ENCODE data around the gene USH2A.
"Not testable (repeated sequence)": the region's sequence is repeated elsewhere in the genome, so short reads cannot be mapped to it uniquely, and the experiment has no call there.

Gene USH2A

DNA sequence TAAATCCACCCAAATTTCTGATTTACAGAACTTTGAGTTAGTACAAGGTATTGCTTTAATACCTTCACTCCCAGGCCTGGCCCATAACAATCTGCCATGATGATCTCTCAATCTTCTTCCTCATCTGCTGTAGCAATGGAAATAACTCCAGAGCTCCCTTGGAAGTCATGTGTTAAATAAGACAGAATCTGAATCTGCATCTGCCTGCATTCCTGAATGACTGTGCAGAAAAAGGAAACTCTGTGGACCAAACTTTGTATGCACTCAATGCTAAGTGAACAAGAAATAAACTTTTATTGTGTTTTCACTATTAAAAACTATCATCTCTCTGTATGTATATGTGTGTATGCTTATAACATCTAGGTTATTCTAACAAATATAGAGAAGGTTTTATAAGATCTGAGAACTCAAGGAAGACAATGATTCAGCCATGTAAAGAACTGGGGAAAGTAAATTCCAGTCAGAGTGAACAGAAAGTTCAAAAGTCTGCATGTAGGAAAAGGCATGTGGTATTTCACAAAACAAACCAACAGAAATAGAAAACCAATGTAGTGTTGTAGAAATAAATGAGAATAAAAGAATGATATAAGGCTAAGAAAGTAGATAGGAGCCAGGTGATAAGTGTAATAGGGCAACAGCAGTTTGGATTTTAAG is 390.2 kb downstream of the USH2A start:
- no peak for DNase-seq

- no peak for DNase-seq
Measured at GRCh38 chr1:216032284-216032683, 391.0 kb downstream of the USH2A start.

GRCh38 chr1:216028631-216029030 is 394.6 kb downstream of the USH2A start:
- no peak for DNase-seq

DNA sequence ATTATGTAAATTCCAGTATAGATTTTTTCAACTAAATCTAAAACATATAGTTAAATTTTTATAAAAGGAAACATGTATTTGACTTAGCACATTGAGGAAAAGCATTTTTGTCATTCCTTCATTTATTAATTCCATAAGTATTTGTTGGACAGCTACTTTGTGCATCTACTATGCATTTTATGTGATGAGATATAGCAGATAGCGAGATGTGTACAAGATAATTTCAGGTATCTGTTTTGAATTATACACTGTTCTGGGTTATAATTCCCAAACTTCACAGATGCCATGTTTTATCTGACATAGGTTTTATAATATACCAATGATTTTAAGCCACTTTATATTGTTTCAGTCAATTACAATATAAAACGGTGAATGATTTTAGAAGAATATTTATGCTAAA is 398.7 kb downstream of the USH2A start:
- DNase-seq: no peak

DNA sequence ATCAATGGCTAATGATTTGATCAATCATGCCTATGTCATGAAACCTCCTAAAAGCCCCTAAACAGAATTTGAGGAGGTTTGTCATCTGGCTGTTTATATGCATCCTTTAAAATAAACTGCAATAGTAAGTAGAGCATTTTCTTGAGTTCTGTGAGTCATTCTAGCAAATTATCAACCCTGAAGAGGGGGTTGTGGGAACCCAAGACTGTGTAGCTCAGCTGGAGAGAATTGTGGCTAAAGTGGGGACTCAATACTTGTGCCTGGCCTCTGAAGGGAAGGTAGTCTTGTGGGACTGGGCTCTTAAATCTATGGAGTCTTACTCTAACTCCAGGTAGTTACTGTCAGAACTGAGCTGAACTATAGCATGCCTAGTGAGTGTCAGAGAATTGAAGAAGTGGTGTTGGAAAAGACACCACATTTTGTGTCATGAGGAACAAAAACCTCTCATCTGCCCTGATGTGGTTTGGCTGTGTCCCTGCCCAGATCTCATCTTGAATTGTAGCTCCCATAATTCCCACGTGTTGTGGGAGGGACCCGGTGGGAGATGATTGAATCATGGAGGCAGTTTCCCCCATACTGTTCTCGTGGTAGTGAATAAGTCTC is 402.4 kb downstream of the USH2A start:
- DNase-seq: no peak

- DNase-seq: no peak
Measured at GRCh38 chr1:216015116-216015515, 408.1 kb downstream of the USH2A start.

DNA sequence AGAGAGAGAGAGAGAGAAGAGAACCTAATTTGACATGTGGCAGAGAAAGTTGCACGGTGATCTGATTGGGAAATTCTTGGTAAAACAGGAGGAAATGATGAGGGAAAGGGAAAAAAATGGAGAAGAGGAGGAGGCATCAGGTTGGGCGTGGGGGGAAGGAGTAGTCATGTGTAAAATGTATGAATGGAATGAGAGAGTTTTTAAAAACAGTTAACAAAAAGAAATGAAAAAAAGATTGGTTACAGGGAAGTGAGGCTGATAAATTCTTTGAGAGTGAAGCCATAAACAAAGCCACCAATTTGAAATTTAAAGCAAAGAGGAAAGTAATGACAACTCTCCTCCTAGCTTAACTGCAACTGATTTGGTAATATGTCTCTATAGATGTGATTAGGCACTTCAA is 409.2 kb downstream of the USH2A start:
- no peak for DNase-seq

- DNase-seq: not testable (repeated sequence)
Measured at GRCh38 chr1:216009456-216009855, 413.8 kb downstream of the USH2A start.

- DNase-seq: no peak
Measured at GRCh38 chr1:216005916-216006315, 417.3 kb downstream of the USH2A start.

- DNase-seq: peak; percentile 22
Measured at GRCh38 chr1:215992620-215993019, 430.6 kb downstream of the USH2A start.

GRCh38 chr1:215987092-215987875 is 436.0 kb downstream of the USH2A start:
- DNase-seq: no peak

GRCh38 chr1:215986401-215986800 is 436.8 kb downstream of the USH2A start:
- no peak for DNase-seq

- no peak for DNase-seq
Measured at GRCh38 chr1:215983680-215984079, 439.6 kb downstream of the USH2A start.

DNA sequence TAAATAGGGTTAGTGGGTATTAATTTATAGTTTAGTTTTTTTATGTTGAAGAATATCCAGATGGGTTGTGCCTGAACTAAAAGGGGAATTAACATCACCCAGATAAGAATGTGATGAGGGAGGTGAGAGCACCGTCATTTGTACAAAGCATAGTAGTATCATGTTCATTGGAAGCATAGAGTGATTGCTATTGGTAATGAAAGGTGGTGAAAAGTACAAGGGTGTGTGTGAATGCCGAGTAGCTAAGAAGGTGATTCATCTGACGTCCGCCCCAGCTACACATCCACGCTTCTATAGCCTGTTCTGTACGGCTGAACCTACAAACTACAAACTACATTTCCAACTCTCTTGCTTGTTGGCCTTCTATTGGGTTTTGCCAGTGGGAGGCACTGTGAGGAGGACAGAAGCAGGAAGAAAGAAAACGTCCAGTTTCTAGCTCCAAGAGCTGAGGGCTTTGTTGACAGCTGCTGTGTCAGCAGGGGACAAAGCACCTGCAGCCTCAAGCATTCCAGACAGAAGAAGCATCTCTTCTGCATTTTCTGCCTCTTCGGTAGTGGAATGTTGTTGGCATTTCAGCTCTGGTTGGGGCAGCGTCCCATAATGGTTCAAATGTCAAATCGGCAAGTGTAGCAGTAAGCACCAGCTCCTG is 451.3 kb downstream of the USH2A start:
- no peak for DNase-seq

DNA sequence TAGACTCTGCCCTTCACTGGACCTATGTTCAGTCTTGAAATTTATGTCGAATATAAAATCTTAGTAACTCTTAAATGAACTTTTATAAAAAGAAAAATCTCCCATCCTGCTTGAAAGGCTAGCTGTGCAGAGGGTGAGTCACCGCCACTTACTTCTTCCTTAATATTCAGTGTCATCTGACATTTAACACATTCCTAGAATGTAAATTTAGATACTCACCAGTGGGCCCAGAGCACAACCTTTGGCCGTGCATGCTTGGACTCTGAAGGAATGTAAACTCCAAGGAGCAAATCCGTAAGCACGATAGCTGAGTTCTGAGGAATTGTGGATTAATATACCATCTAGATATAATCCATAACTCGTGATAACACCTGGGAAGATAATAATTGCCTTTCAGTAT is 452.8 kb downstream of the USH2A start:
- DNase-seq: no peak

- no peak for DNase-seq
Measured at GRCh38 chr1:215963621-215964020, 459.6 kb downstream of the USH2A start.

GRCh38 chr1:215963040-215963439 is 460.2 kb downstream of the USH2A start:
- DNase-seq: no peak

DNA sequence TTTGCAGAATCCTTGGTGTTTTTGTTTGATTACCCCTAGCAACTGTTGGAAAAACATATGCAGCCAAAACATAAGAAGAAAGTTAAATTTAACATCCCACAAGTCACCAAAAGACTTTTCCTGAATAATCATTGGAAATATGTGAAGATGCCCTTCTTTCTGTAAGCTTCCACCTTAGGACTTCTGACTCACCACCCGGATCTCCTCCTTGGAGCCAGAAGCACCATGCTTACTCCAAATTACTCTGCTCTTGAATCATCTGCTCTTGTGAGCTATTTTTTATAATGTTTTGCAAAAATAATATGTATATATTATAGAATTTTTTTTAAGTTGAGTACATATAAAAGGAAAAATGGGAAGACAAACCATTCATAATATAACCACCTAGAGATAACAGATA is 464.4 kb downstream of the USH2A start:
- DNase-seq: no peak

DNA sequence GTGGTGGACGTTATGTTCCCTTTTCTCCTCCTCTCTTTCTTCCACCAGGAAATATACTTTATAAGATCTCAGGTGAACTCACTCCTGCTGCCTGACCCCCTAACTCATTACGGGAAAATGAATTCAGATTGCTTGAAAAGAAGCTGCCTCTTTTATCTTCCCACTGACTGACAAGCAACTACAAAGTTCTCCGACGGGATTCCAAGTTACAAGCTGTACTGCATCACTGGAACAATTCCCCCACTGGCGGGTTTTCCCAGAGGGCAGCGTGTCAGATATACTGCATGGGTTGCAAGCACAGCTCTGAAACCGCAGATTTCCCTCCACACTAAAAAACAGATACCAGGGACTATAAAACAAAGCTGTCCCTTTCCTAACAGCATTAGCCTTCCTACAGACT is 465.6 kb downstream of the USH2A start:
- DNase-seq: no peak

- no peak for DNase-seq
Measured at GRCh38 chr1:215932558-215932957, 490.7 kb downstream of the USH2A start.

- no peak for DNase-seq
Measured at GRCh38 chr1:215926670-215927069, 496.6 kb downstream of the USH2A start.

- DNase-seq: no peak
Measured at GRCh38 chr1:215923129-215923824, 500.0 kb downstream of the USH2A start.

DNA sequence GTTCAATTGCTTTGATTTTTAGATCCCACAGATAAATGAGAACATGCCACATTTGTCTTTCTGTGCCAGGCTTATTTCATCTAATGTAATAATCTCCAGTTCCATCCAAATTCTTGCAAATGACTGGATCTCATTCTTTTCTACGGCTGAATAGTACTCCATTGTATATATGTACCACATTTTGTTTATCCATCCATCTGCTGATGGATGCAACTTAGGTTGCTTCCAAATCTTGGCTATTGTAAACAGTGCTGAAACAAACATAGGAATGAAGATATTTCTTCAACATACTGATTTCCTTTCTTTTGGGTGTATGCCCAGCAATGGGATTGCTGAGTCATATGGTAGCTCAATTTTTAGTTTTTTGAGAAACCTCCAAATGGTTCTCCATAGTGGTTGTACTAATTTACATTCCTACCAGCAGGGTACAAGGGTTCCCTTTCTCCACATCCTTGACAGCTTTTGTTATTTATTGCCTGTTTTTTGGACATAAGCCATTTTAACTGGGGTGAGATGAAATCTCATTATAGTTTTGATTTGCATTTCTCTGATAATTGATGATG is 511.8 kb downstream of the USH2A start:
- no peak for DNase-seq
